ENCODE data around the gene IMMP2L. TPM values are rescaled to one million over a fixed set of nuclear protein-coding genes. Genes with fewer than 3 reads are reported as not detected.

The IMMP2L gene
- total RNA-seq, 6 experiments from 2014 or later = 14.2 to 25.3 (median 19.7) TPM

DNA sequence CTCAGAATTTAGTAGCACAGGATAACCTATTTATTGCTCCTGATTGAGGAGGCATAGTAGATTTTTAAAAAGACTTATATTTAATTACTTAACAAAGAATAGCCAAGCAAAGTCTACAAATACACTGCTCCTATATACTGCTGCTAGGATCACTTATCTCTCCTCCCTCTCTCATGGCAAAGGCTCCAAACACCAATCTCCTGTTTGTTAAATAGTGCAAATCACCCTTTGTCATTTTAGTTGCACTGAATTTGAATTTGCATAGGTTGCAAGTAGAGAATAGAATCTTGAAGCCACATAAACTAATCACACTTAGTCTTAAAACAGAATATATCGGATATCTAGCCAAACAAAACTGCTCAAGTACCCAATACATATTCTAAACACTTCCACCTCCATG, 690.4 kb downstream of the IMMP2L start:
- H3K4me1 ChIP-seq = no peaks in the 10 kb centered on the region
- ATAC-seq = no peak
- WGBS (ENCODE audit: insufficient coverage, low coverage, low lambda C conversion rate, missing lambda C conversion rate) = 88% methylated on average over 1 of the region's 1 CpG
- DNase-seq = no peak
- intact Hi-C loops (cut with DNase I) = no loop called here
- no peaks in the 10 kb centered on the region for H3K36me3 ChIP-seq
- TF ChIP-seq, protein P1, sequence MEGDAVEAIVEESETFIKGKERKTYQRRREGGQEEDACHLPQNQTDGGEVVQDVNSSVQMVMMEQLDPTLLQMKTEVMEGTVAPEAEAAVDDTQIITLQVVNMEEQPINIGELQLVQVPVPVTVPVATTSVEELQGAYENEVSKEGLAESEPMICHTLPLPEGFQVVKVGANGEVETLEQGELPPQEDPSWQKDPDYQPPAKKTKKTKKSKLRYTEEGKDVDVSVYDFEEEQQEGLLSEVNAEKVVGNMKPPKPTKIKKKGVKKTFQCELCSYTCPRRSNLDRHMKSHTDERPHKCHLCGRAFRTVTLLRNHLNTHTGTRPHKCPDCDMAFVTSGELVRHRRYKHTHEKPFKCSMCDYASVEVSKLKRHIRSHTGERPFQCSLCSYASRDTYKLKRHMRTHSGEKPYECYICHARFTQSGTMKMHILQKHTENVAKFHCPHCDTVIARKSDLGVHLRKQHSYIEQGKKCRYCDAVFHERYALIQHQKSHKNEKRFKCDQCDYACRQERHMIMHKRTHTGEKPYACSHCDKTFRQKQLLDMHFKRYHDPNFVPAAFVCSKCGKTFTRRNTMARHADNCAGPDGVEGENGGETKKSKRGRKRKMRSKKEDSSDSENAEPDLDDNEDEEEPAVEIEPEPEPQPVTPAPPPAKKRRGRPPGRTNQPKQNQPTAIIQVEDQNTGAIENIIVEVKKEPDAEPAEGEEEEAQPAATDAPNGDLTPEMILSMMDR (IDR thresholded peaks at IDR 0.05) = no peak
- H3K27me3 ChIP-seq = no peaks in the 10 kb centered on the region
- H3K9me3 ChIP-seq = no peaks in the 10 kb centered on the region
- H3K4me3 ChIP-seq = no peak overlapping the region
- H3K27ac ChIP-seq = no peak overlapping the region

DNA sequence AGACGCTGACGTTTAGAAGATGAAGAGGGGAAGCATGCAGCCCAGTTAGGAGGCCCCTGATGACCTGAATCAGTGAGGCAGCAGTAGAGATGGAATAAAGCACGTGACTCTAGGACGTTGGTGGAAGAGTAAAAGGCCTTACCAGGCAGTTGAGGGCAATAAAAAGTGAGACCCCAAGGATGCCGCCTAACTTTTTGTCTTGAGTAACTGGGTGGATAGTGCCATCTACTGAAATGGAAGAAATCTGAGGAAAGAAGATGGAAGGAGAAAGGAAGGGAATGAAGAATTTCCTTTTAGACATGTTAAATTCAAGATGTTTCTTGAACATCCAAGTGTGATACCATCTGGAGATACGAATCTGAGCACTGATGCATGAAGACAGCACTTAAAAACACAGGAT, 691.4 kb downstream of the IMMP2L start:
- Histone ChIP-seq H3K27ac (no peak overlapping the region), H3K4me1 (no peaks in the 10 kb centered on the region), H3K9me3 (no peaks in the 10 kb centered on the region), H3K4me3 (no peak overlapping the region), H3K36me3 (no peaks in the 10 kb centered on the region), H3K27me3 (no peaks in the 10 kb centered on the region)
- DNase-seq (no peak), ATAC-seq (no peak)
- intact Hi-C loops (cut with DNase I) = no loop called here
- TF ChIP-seq, protein P1 (IDR thresholded peaks at IDR 0.05) = no peak
- TF ChIP-seq POLR2A (IDR thresholded peaks at IDR 0.05) = no peak
- WGBS (ENCODE audit: insufficient coverage, low coverage, low lambda C conversion rate, missing lambda C conversion rate) = 80% methylated on average over 6 of the region's 6 CpGs

DNA sequence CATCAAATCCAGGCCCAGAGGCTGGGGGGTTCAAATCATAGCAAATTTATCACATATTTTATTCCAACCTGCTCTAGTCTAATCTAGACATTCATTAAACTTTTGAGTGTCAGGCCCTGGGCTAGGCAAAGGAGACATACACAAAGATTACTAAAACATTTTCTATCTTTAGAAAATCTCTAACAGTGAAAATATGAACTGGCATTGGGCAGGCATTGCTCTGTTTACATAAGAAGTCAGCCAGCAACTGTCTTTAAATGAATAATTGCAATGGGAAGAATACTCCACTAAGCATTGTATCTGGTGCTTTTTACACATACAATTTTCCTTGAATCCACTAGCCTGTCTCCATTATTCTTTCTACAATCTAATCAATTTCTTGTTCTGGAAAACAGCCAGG, 693.8 kb downstream of the IMMP2L start:
- TF ChIP-seq POLR2A (IDR thresholded peaks at IDR 0.05) = no peak
- TF ChIP-seq, protein P1 (IDR thresholded peaks at IDR 0.05) = no peak
- no peaks in the 10 kb centered on the region for H3K9me3 ChIP-seq
- no peak overlapping the region for H3K4me3 ChIP-seq
- intact Hi-C loops (cut with DNase I) = no loop called here
- no peaks in the 10 kb centered on the region for H3K36me3 ChIP-seq
- ATAC-seq = no peak
- no peak for DNase-seq
- no peak overlapping the region for H3K27ac ChIP-seq
- no peaks in the 10 kb centered on the region for H3K27me3 ChIP-seq
- no peaks in the 10 kb centered on the region for H3K4me1 ChIP-seq

DNA sequence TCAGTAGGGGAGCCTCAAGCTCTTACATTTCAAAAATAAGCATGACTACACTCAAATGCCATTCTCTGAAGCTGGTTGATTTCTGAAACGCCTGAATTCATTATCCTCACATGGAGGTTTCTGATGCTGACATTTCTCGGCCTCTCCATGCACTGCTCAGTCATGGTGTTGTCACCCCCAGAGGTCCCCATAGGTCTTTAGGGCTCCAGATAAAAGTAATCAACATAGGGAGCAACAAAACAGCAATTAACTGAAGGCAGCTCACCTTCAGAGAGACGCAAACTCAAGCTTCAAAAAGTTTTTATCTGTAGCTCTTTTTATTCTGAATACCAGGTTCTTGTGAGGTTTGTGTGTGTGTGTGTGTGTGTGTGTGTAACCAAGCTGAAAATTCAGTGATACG, 694.5 kb downstream of the IMMP2L start:
- Histone ChIP-seq H3K9me3 (no peaks in the 10 kb centered on the region), H3K27me3 (no peaks in the 10 kb centered on the region), H3K4me1 (no peaks in the 10 kb centered on the region), H3K4me3 (no peak overlapping the region), H3K27ac (no peak overlapping the region), H3K36me3 (no peaks in the 10 kb centered on the region)
- TF ChIP-seq, protein P1 (IDR thresholded peaks at IDR 0.05) = no peak
- no peak for TF ChIP-seq POLR2A (IDR thresholded peaks at IDR 0.05)
- ATAC-seq (no peak), DNase-seq (no peak)
- 93% methylated on average over 4 of the region's 4 CpGs for WGBS (ENCODE audit: insufficient coverage, low coverage, low lambda C conversion rate, missing lambda C conversion rate)
- intact Hi-C loops (cut with DNase I) = no loop called here

DNA sequence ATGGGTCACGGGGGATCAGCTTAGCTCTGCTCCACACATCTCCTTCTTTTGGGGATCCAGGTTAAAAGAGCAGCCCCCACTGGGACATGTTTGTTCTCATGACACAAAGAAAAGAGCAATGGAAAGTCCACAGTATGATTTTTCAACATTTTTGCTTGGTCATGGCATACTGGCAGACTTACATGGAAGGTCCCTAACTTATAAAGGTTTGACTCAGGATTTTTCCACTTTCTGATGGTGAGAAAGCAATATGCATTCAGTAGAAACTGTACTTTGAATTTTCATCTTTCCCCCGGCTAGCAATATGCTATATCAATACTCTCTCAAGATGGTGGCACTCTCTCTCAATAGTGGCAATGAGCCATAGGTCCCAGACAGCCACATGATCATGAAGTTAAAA, 699.0 kb downstream of the IMMP2L start:
- Histone ChIP-seq H3K27ac (no peak overlapping the region), H3K9me3 (no peaks in the 10 kb centered on the region), H3K4me1 (no peaks in the 10 kb centered on the region), H3K36me3 (no peaks in the 10 kb centered on the region), H3K27me3 (no peaks in the 10 kb centered on the region), H3K4me3 (no peak overlapping the region)
- DNase-seq (no peak), ATAC-seq (no peak)
- TF ChIP-seq POLR2A (IDR thresholded peaks at IDR 0.05) = no peak
- TF ChIP-seq, protein P1 (IDR thresholded peaks at IDR 0.05) = no peak
- WGBS (ENCODE audit: insufficient coverage, low coverage, low lambda C conversion rate, missing lambda C conversion rate) = 92% methylated on average over 2 of the region's 2 CpGs
- intact Hi-C loops (cut with DNase I) = no loop called here

Measured in right lobe of liver (tissue), 6 donors.